GM12878 (cell line): ENCODE measurements around the gene LDHA. TPM values are rescaled to one million over a fixed set of nuclear protein-coding genes. Genes with fewer than 3 reads are reported as not detected.

ENCODE experiments used
- ATAC-seq: fragments of 200-7000 bp; cut with Tn5 transposase; 3 replicates; pipeline ENCODE4 v1.9.1; 2020; ENCODE audit warnings: mild to moderate bottlenecking, moderate library complexity
- BruUV-seq: library from RNA; stranded (reverse); fragments of 400-500 nt; replicated peaks from 2 replicates; lab custom pipeline; 2021; lab: Mats Ljungman, UMichigan
- CTCF ChIA-PET: fragments of 300-600 bp; sonication (Branson Sonifier 250); formaldehyde crosslinking; extraction: SDS; loops from one replicate; lab custom pipeline; 2021; ENCODE audit warnings: inconsistent platforms; lab: Yijun Ruan, JAX
- POLR2A ChIA-PET: fragments of 350-600 bp; formaldehyde crosslinking; extraction: SDS; loops from one replicate; lab custom pipeline; 2021; ENCODE audit warnings: inconsistent platforms; lab: Charles Lee
- RAD21 ChIA-PET: fragments of 300-600 bp; sonication (Branson Sonifier 250); formaldehyde crosslinking; loops from one replicate; lab custom pipeline; 2023; ENCODE audit warnings: antibody characterized with exemption; ENCODE audit not compliant: unreplicated experiment; lab: Charles Lee
- SMC1A ChIA-PET: fragments of 300-600 bp; sonication (Branson Sonifier 250); formaldehyde crosslinking; loops from one replicate; lab custom pipeline; 2023; ENCODE audit not compliant: unreplicated experiment, uncharacterized antibody; lab: Charles Lee
- DNase-seq: peaks from one replicate; pipeline ENCODE4 v3.0.0-alpha.2; 2011; ENCODE audit warnings: low read depth, low spot score
- FAIRE-seq: peaks from 3 replicates; lab custom pipeline; 2011; peaks lifted over from hg19 to GRCh38; lab: Jason Lieb, UNC
- H2AFZ ChIP-seq: 2 replicates; pipeline ENCODE4 v1.6.0; 2011; ENCODE audit warnings: low read depth, low read length, control low read depth; ENCODE audit not compliant: control insufficient read depth
- H3K27ac ChIP-seq: 2 replicates; pipeline ENCODE4 v1.5.1; 2011; ENCODE audit warnings: control low read depth; ENCODE audit not compliant: control insufficient read depth, insufficient read depth
- H3K27me3 ChIP-seq, 2 experiments: replicated peaks in 1 of 2; 2 replicates each; pipeline versions ENCODE4 v1.6.0 to v1.6.1; 2011; ENCODE audit warnings: low read length in 1 of 2; ENCODE audit not compliant: control insufficient read depth in 2 of 2, insufficient read depth in 2 of 2
- H3K36me3 ChIP-seq, 2 experiments: 2 replicates each; pipeline ENCODE4 v1.5.1; 2011; ENCODE audit warnings: low read length in 1 of 2; ENCODE audit not compliant: control insufficient read depth in 2 of 2, insufficient read depth in 2 of 2
- H3K4me1 ChIP-seq: 2 replicates; pipeline ENCODE4 v1.6.1; 2011; ENCODE audit warnings: mild to moderate bottlenecking, low read length, moderate library complexity, mixed read lengths; ENCODE audit not compliant: control insufficient read depth, insufficient read depth
- H3K4me2 ChIP-seq: 2 replicates; pipeline ENCODE4 v1.6.0; 2011; ENCODE audit warnings: control low read depth; ENCODE audit not compliant: control insufficient read depth, insufficient read depth
- H3K4me3 ChIP-seq: fragments of 200-600 bp; sonication (generic); 2 replicates; pipeline ENCODE4 v1.5.1; 2016
- H3K79me2 ChIP-seq: 2 replicates; pipeline ENCODE4 v1.6.0; 2011; ENCODE audit warnings: low read length; ENCODE audit not compliant: control insufficient read depth, insufficient read depth
- H3K9ac ChIP-seq: 2 replicates; pipeline ENCODE4 v1.8.0; 2011; ENCODE audit warnings: low read length, control low read depth, mixed read lengths; ENCODE audit not compliant: control insufficient read depth, insufficient read depth
- H3K9me3 ChIP-seq: replicated peaks from 3 replicates; pipeline ENCODE4 v1.5.1; 2011; ENCODE audit warnings: mild to moderate bottlenecking, low read length; ENCODE audit not compliant: control insufficient read depth, insufficient read depth
- H4K20me1 ChIP-seq: 2 replicates; pipeline ENCODE4 v1.6.0; 2011; ENCODE audit not compliant: control insufficient read depth, insufficient read depth
- BMI1 ChIP-seq: fragments of 450-650 bp; IDR thresholded peaks from 2 replicates; pipeline ENCODE4 v1.6.1; 2016; ENCODE audit warnings: mild to moderate bottlenecking, moderate library complexity, borderline replicate concordance
- CBX3 ChIP-seq: fragments of 200-600 bp; sonication (generic); IDR thresholded peaks from 2 replicates; pipeline ENCODE4 v1.6.1; 2016; ENCODE audit warnings: low read depth, borderline replicate concordance
- CHD1 ChIP-seq: IDR thresholded peaks from 2 replicates; pipeline ENCODE4 v1.6.1; 2012; ENCODE audit warnings: low read depth, low read length, improper control_type of control experiment
- CUX1 ChIP-seq: IDR thresholded peaks from 2 replicates; pipeline ENCODE4 v1.6.1; 2012; ENCODE audit warnings: improper control_type of control experiment, low read depth, low read length; ENCODE audit not compliant: insufficient replicate concordance
- EZH2 ChIP-seq: IDR thresholded peaks from 2 replicates; pipeline ENCODE4 v1.6.1; 2012; ENCODE audit warnings: low read depth, mild to moderate bottlenecking, control low read depth, inconsistent platforms, low read length, borderline replicate concordance; ENCODE audit not compliant: control insufficient read depth
- NFYA ChIP-seq: IDR thresholded peaks from 2 replicates; pipeline ENCODE4 v1.6.1; 2011; ENCODE audit warnings: low read depth, mild to moderate bottlenecking, low read length, improper control_type of control experiment, borderline replicate concordance
- NKRF ChIP-seq: fragments of 450-650 bp; conservative IDR thresholded peaks from 2 replicates; pipeline ENCODE4 v1.6.1; 2017; ENCODE audit warnings: mild to moderate bottlenecking, moderate library complexity
- PBX3 ChIP-seq: IDR thresholded peaks from 2 replicates; pipeline ENCODE4 v1.6.1; 2011; ENCODE audit warnings: mild to moderate bottlenecking, low read depth, low read length, moderate library complexity; ENCODE audit not compliant: insufficient replicate concordance
- PKNOX1 ChIP-seq: fragments of 450-650 bp; IDR thresholded peaks from 2 replicates; pipeline ENCODE4 v1.6.1; 2016; ENCODE audit warnings: mild to moderate bottlenecking
- POLR2AphosphoS5 ChIP-seq: IDR thresholded peaks from 2 replicates; pipeline ENCODE4 v1.6.1; 2011; ENCODE audit warnings: mild to moderate bottlenecking, low read length, inconsistent platforms
- SMAD1 ChIP-seq: fragments of 450-650 bp; IDR thresholded peaks from 2 replicates; pipeline ENCODE4 v1.6.1; 2018; ENCODE audit warnings: mild to moderate bottlenecking, low read depth; ENCODE audit not compliant: partially characterized antibody
- SMC3 ChIP-seq: IDR thresholded peaks from 2 replicates; pipeline ENCODE4 v1.6.1; 2011; ENCODE audit warnings: low read length, improper control_type of control experiment, borderline replicate concordance
- SUPT20H ChIP-seq: IDR thresholded peaks from 2 replicates; pipeline ENCODE4 v1.6.1; 2011; ENCODE audit warnings: low read depth, mild to moderate bottlenecking, low read length, moderate library complexity, borderline replicate concordance; ENCODE audit not compliant: control insufficient read depth
- WGBS: methylation state at CpG from one replicate; pipeline ENCODE4 v1.1.6; 2016; ENCODE audit warnings: low lambda C conversion rate; ENCODE audit not compliant: insufficient replicate concordance, insufficient coverage; ENCODE audit errors: missing lambda C conversion rate; 5-methylcytosine and 5-hydroxymethylcytosine counted together
- in situ Hi-C: fragments of 300-500 bp; cut with MboI; formaldehyde crosslinking; loops from 9 replicates; pipeline ENCODE4 v1.14.3; 2018; ENCODE audit warnings: mixed read lengths
- intact Hi-C: fragments of 100-400 bp; cut with micrococcal nuclease; formaldehyde crosslinking; loops from one replicate; pipeline ENCODE4 v1.14.2; 2022; ENCODE audit not compliant: unreplicated experiment
- polyA plus RNA-seq, 11 experiments: library from polyadenylated mRNA; depleted of rRNA in 4 of 11; unstranded in 6 of 11; stranded (reverse) in 5 of 11; fragments of >200 nt; fragmentation: Nextera tagmentation in 4 of 11; fragmentation: Illumina TruSeq in 1 of 11; extraction: Ambion mirVana in 4 of 11; extraction: Trizol in 1 of 11; gene quantifications; 1 replicate in 1 of 11; 2 replicates in 10 of 11; pipeline versions ENCODE4 v1.2.1 to v1.2.3, GENCODE V29; 2011 to 2016; ENCODE audit warnings: inconsistent platforms in 2 of 11, missing spikeins in 2 of 11, low read depth in 1 of 11
- total RNA-seq, 4 experiments: library from RNA; depleted of rRNA in 3 of 4; stranded (reverse); fragments of >200 nt in 3 of 4; fragmentation: Illumina TruSeq in 1 of 4; extraction: Trizol in 1 of 4; gene quantifications; 2 replicates each; pipeline versions ENCODE4 v1.2.1 to v1.2.3, GENCODE V29; 2013 to 2021

The LDHA gene
- total and polyA plus RNA-seq, 10 of the 15 experiments (the other 5 are each of a cell fraction or from before 2014, with no cell fraction given): 773 to 2,300 (median 1,367) TPM

- TF ChIP-seq PBX3: no peak
- no peak for TF ChIP-seq POLR2AphosphoS5
- no peak for TF ChIP-seq SMAD1
These were observed 18.4 kb upstream of the LDHA start (continued) for GRCh38 chr11:18375941-18376340.

- Histone ChIP-seq H3K36me3 (no peaks in the 10 kb centered on the region), H3K9me3 (no peaks in the 10 kb centered on the region), H3K4me2 (no peak overlapping the region), H3K9ac (no peak overlapping the region), H3K4me3 (no peak overlapping the region), H2AFZ (no peak overlapping the region), H3K27ac (no peak overlapping the region), H3K79me2 (no peaks in the 10 kb centered on the region), H3K27me3 (no peaks in the 10 kb centered on the region), H3K4me1 (peaks cover 17% of the 10 kb centered on the region), H4K20me1 (no peaks in the 10 kb centered on the region)
- RAD21 ChIA-PET: interaction anchor here (1.0 kb wide), 1 partner anchor 135 kb away, joined by 3 read pairs; no protein-coding TSS in a partner anchor
- no peak for FAIRE-seq
- POLR2A ChIA-PET: interaction anchor here (6.0 kb wide), 1 partner anchor 16 kb away, joined by 95 read pairs; the partner anchor contains the start of gene LDHA
- intact Hi-C loops: no loop called here
- CTCF ChIA-PET: no interaction called here
- in situ Hi-C loops: no loop called here
- SMC1A ChIA-PET: no interaction called here
- TF ChIP-seq NFYA (no peak), CUX1 (no peak), BMI1 (no peak), PKNOX1 (no peak), SUPT20H (no peak), NKRF (no peak), SMC3 (no peak), CBX3 (no peak), CHD1 (no peak), EZH2 (no peak)
- WGBS: 67% methylated on average over 2 of the region's 2 CpGs
- no peak for ATAC-seq
- no peak for DNase-seq
- BruUV-seq: no TSS peak
These were observed 15.2 kb upstream of the LDHA start for GRCh38 chr11:18379201-18379600.
